PFSK-1 (cell line): Measurements from ENCODE around the gene CNRIP1.

ENCODE experiments used
- FOXP2 ChIP-seq: optimal IDR thresholded peaks from 2 replicates; pipeline ENCODE3; 2011; ENCODE audit warnings: borderline replicate concordance, control low read depth, inconsistent platforms; ENCODE audit not compliant: insufficient read depth; ENCODE audit errors: extremely low read length, extremely low read depth
- POLR2AphosphoS5 ChIP-seq: IDR thresholded peaks from 2 replicates; pipeline ENCODE4 v1.6.1; 2012; ENCODE audit warnings: low read depth, mild to moderate bottlenecking, control low read depth, low read length, moderate library complexity
- SIN3A ChIP-seq: IDR thresholded peaks from 2 replicates; pipeline ENCODE4 v1.6.1; 2012; ENCODE audit warnings: mild to moderate bottlenecking, low read length, moderate library complexity, borderline replicate concordance; ENCODE audit not compliant: insufficient read depth
- TAF1 ChIP-seq: IDR thresholded peaks from 2 replicates; pipeline ENCODE4 v1.6.1; 2012; ENCODE audit warnings: low read length, control low read depth, borderline replicate concordance; ENCODE audit not compliant: insufficient read depth
- TF ChIP-seq, protein P1 (sequence below), 2 experiments: IDR thresholded peaks; 2 replicates each; pipeline versions ENCODE4 v1.6.1 to v1.8.0; 2011 to 2012; ENCODE audit warnings: low read depth in 2 of 2, low read length in 2 of 2, control low read depth in 1 of 2, inconsistent platforms in 1 of 2, mild to moderate bottlenecking in 1 of 2, moderate library complexity in 1 of 2; ENCODE audit not compliant: insufficient read depth in 1 of 2

DNA sequence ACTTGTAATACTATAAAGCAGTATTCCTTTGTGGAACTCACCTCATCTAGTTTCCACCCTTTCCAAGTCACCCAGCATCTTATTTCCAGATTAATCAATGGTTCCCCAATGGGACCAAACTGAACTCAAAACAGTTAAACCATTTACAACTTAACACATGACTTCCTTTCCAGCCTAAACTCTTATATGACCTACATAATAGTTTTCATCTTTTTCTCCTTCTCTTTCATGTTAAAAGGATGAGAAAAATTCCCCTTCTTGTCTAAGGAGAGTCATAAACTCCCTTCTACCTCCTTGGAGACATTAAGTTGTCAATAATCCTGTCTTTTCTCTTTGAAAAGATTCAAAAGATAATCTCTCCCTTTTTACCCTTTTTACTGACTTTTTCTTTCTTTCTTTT is 74.1 kb downstream of the CNRIP1 start:
- TF ChIP-seq, protein P1, sequence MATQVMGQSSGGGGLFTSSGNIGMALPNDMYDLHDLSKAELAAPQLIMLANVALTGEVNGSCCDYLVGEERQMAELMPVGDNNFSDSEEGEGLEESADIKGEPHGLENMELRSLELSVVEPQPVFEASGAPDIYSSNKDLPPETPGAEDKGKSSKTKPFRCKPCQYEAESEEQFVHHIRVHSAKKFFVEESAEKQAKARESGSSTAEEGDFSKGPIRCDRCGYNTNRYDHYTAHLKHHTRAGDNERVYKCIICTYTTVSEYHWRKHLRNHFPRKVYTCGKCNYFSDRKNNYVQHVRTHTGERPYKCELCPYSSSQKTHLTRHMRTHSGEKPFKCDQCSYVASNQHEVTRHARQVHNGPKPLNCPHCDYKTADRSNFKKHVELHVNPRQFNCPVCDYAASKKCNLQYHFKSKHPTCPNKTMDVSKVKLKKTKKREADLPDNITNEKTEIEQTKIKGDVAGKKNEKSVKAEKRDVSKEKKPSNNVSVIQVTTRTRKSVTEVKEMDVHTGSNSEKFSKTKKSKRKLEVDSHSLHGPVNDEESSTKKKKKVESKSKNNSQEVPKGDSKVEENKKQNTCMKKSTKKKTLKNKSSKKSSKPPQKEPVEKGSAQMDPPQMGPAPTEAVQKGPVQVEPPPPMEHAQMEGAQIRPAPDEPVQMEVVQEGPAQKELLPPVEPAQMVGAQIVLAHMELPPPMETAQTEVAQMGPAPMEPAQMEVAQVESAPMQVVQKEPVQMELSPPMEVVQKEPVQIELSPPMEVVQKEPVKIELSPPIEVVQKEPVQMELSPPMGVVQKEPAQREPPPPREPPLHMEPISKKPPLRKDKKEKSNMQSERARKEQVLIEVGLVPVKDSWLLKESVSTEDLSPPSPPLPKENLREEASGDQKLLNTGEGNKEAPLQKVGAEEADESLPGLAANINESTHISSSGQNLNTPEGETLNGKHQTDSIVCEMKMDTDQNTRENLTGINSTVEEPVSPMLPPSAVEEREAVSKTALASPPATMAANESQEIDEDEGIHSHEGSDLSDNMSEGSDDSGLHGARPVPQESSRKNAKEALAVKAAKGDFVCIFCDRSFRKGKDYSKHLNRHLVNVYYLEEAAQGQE (IDR thresholded peaks at IDR 0.05; ENCODE audit: insufficient read depth in 1 of 2, low read depth in 2 of 2, low read length in 2 of 2) = no peak
- TF ChIP-seq POLR2AphosphoS5 (no peak), SIN3A (no peak), TAF1 (no peak), FOXP2 (no peak)
